Lung microvascular endothelial cell (primary cell): ENCODE measurements around the gene KRTAP9-7. TPM values are rescaled to one million over a fixed set of nuclear protein-coding genes. Genes with fewer than 3 reads are reported as not detected.

ENCODE experiments used
- DNase-seq, 2 donors: peaks; one replicate each; pipeline versions ENCODE4 v3.0.0 to v3.0.0-alpha.2; 2010; ENCODE audit warnings: low read depth in 2 of 2
- total RNA-seq: library from RNA; depleted of rRNA; stranded (reverse); fragments of >200 nt; gene quantifications from 2 replicates; pipeline ENCODE4 v1.2.1, GENCODE V29; 2014

KRTAP9-7 gene
- total RNA-seq, 1 donor from 2014 or later: not detected

- DNase-seq: peak; percentile 54 to 60
Measured at GRCh38 chr17:41322094-41322902, 46.8 kb downstream of the KRTAP9-7 start.

GRCh38 chr17:41322903-41323895 is 47.7 kb downstream of the KRTAP9-7 start:
- no peak for DNase-seq

- DNase-seq: peak in 1 of 2 donors; percentile 18
Measured at GRCh38 chr17:41324180-41325075, 48.9 kb downstream of the KRTAP9-7 start.

- no peak for DNase-seq
Measured at GRCh38 chr17:41325126-41325525, 49.6 kb downstream of the KRTAP9-7 start.

GRCh38 chr17:41325611-41326010 is 50.1 kb downstream of the KRTAP9-7 start:
- no peak for DNase-seq

Other genes starting within 250 kb of the KRTAP9-7 start
- not detected in 2 replicates for gene KRTAP1-5, start 248.5 kb upstream of the KRTAP9-7 start, total RNA-seq
- gene KRTAP1-4, start 245.5 kb upstream of the KRTAP9-7 start, total RNA-seq: not detected in 2 replicates
- not detected in 2 replicates for gene KRTAP1-3, start 240.8 kb upstream of the KRTAP9-7 start, total RNA-seq
- not detected in 2 replicates for gene KRTAP1-1, start 234.2 kb upstream of the KRTAP9-7 start, total RNA-seq
- gene KRTAP2-1, start 228.4 kb upstream of the KRTAP9-7 start, total RNA-seq: not detected in 2 replicates
- not detected in 2 replicates for gene KRTAP2-2, start 220.5 kb upstream of the KRTAP9-7 start, total RNA-seq
- gene KRTAP2-3, start 215.6 kb upstream of the KRTAP9-7 start, total RNA-seq: not detected in 2 replicates
- not detected in 2 replicates for gene KRTAP2-4, start 209.8 kb upstream of the KRTAP9-7 start, total RNA-seq
- not detected in 2 replicates for gene KRTAP4-7, start 191.5 kb upstream of the KRTAP9-7 start, total RNA-seq
- gene KRTAP4-8, start 177.6 kb upstream of the KRTAP9-7 start, total RNA-seq: not detected in 2 replicates
- gene KRTAP4-16, start 173.5 kb upstream of the KRTAP9-7 start, total RNA-seq: not detected in 2 replicates
- gene KRTAP4-9, start 170.3 kb upstream of the KRTAP9-7 start, total RNA-seq: not detected in 2 replicates
- not detected in 2 replicates for gene KRTAP4-11, start 157.3 kb upstream of the KRTAP9-7 start, total RNA-seq
- not detected in 2 replicates for gene KRTAP4-12, start 151.5 kb upstream of the KRTAP9-7 start, total RNA-seq
- gene KRTAP4-6, start 135.2 kb upstream of the KRTAP9-7 start, total RNA-seq: not detected in 2 replicates
- gene KRTAP4-5, start 125.9 kb upstream of the KRTAP9-7 start, total RNA-seq: not detected in 2 replicates
- not detected in 2 replicates for gene KRTAP4-4, start 115.0 kb upstream of the KRTAP9-7 start, total RNA-seq
- not detected in 2 replicates for gene KRTAP4-3, start 107.5 kb upstream of the KRTAP9-7 start, total RNA-seq
- not detected in 2 replicates for gene KRTAP4-2, start 97.5 kb upstream of the KRTAP9-7 start, total RNA-seq
- gene KRTAP4-1, start 90.8 kb upstream of the KRTAP9-7 start, total RNA-seq: not detected in 2 replicates
- not detected in 2 replicates for gene KRTAP9-1, start 85.8 kb upstream of the KRTAP9-7 start, total RNA-seq
- gene KRTAP9-2, start 49.0 kb upstream of the KRTAP9-7 start, total RNA-seq: not detected in 2 replicates
- not detected in 2 replicates for gene KRTAP9-3, start 43.2 kb upstream of the KRTAP9-7 start, total RNA-seq
- not detected in 2 replicates for gene KRTAP9-8, start 37.7 kb upstream of the KRTAP9-7 start, total RNA-seq
- not detected in 2 replicates for gene KRTAP9-4, start 26.0 kb upstream of the KRTAP9-7 start, total RNA-seq
- gene KRTAP9-9, start 20.3 kb upstream of the KRTAP9-7 start, total RNA-seq: not detected in 2 replicates
- not detected in 2 replicates for gene KRTAP9-6, start 10.3 kb upstream of the KRTAP9-7 start, total RNA-seq
- gene KRTAP29-1, start 27.2 kb downstream of the KRTAP9-7 start, total RNA-seq: not detected in 2 replicates
- not detected in 2 replicates for gene KRTAP16-1, start 33.6 kb downstream of the KRTAP9-7 start, total RNA-seq
- gene KRTAP17-1, start 40.0 kb downstream of the KRTAP9-7 start, total RNA-seq: not detected in 2 replicates
- not detected in 2 replicates for gene KRT33A, start 75.1 kb downstream of the KRTAP9-7 start, total RNA-seq
- gene KRT33B, start 94.1 kb downstream of the KRTAP9-7 start, total RNA-seq: not detected in 2 replicates
- not detected in 2 replicates for gene KRT34, start 106.6 kb downstream of the KRTAP9-7 start, total RNA-seq
- gene KRT31, start 121.9 kb downstream of the KRTAP9-7 start, total RNA-seq: not detected in 2 replicates
- not detected in 2 replicates for gene KRT37, start 148.9 kb downstream of the KRTAP9-7 start, total RNA-seq
- gene KRT38, start 165.3 kb downstream of the KRTAP9-7 start, total RNA-seq: not detected in 2 replicates
- not detected in 2 replicates for gene KRT32, start 191.7 kb downstream of the KRTAP9-7 start, total RNA-seq
- gene KRT35, start 205.5 kb downstream of the KRTAP9-7 start, total RNA-seq: not detected in 2 replicates
- not detected in 2 replicates for gene KRT36, start 214.2 kb downstream of the KRTAP9-7 start, total RNA-seq
- gene KRT13, start 229.9 kb downstream of the KRTAP9-7 start, total RNA-seq: under 0.01 TPM in 1 of 2 replicates, not detected in the other
- 0.20 and 1.5 TPM in 2 replicates for gene KRT15, start 243.2 kb downstream of the KRTAP9-7 start, total RNA-seq